ENCODE results near the gene VAT1L. TPM values are rescaled to one million over a fixed set of nuclear protein-coding genes. Genes with fewer than 3 reads are reported as not detected.

VAT1L gene
- total RNA-seq, 1 experiment from 2014 or later: not detected

DNA sequence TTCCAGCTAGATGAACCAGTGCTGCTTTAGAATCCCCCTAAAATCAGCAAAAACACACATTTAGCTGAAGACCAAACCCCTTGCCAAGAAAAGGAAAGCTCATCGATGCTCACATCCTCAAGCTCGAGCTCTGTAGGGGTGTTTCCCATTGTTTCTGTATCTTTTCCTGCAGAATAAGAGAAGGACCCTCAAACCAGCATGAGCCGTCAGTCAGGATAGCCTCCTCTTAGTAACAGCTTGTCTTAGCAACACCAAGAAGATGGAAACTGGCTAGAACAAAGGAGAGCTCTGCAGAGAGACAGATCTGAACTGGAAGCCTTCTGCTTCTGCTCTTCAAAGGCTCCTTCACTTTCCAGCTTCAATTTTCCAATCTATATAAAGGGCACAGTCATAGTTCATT, 32.0 kb downstream of the VAT1L start:
- peaks cover 71% of the 10 kb centered on the region for H3K27me3 Mint-ChIP-seq (ENCODE audit: unreplicated experiment)
- intact Hi-C loops (cut with micrococcal nuclease; ENCODE audit: unreplicated experiment): no loop called here
- DNase-seq: no peak
- CTCF ChIA-PET: no interaction called here
- TF ChIP-seq, protein P1, sequence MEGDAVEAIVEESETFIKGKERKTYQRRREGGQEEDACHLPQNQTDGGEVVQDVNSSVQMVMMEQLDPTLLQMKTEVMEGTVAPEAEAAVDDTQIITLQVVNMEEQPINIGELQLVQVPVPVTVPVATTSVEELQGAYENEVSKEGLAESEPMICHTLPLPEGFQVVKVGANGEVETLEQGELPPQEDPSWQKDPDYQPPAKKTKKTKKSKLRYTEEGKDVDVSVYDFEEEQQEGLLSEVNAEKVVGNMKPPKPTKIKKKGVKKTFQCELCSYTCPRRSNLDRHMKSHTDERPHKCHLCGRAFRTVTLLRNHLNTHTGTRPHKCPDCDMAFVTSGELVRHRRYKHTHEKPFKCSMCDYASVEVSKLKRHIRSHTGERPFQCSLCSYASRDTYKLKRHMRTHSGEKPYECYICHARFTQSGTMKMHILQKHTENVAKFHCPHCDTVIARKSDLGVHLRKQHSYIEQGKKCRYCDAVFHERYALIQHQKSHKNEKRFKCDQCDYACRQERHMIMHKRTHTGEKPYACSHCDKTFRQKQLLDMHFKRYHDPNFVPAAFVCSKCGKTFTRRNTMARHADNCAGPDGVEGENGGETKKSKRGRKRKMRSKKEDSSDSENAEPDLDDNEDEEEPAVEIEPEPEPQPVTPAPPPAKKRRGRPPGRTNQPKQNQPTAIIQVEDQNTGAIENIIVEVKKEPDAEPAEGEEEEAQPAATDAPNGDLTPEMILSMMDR (IDR thresholded peaks at IDR 0.05; ENCODE audit: unreplicated experiment): no peak
- no peak overlapping the region for H3K4me3 Mint-ChIP-seq (ENCODE audit: low read depth, unreplicated experiment)
- no peaks in the 10 kb centered on the region for H3K36me3 Mint-ChIP-seq (ENCODE audit: insufficient read depth, unreplicated experiment)
- no peaks in the 10 kb centered on the region for H3K4me1 Mint-ChIP-seq (ENCODE audit: low read depth, unreplicated experiment)
- H3K9me3 Mint-ChIP-seq (ENCODE audit: low read depth, unreplicated experiment): peaks cover 4% of the 10 kb centered on the region
- no peak overlapping the region for H3K27ac Mint-ChIP-seq (ENCODE audit: unreplicated experiment)
- no TSS peak for BruUV-seq (replicated peaks)

DNA sequence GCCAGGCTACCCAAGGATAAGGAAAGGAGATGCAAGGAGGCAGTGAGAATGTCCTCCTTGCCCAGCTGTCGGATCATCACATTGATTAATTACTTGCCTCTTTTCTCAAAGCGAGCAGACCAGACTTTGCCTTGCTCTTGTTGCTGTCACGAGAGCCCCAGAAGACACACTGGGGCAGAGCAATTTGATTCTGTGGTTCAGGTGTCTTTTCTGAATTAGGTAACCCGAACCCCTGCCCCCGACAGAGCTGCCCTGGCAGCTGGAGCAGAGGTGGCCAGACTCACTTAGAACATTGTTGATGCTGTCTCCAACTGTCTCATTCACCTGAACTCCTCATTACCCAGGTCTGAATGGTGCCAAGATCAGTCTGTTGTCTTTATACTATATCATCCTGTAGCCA, 34.3 kb downstream of the VAT1L start:
- CTCF ChIA-PET: interaction anchor here (0.6 kb wide), 1 partner anchor 87 kb away, joined by 3 read pairs; no protein-coding TSS in a partner anchor
- Mint-ChIP-seq H3K4me3 (ENCODE audit: low read depth, unreplicated experiment) (no peak overlapping the region), H3K27me3 (ENCODE audit: unreplicated experiment) (peaks cover 62% of the 10 kb centered on the region), H3K9me3 (ENCODE audit: low read depth, unreplicated experiment) (peaks cover 4% of the 10 kb centered on the region), H3K27ac (ENCODE audit: unreplicated experiment) (no peak overlapping the region), H3K4me1 (ENCODE audit: low read depth, unreplicated experiment) (no peaks in the 10 kb centered on the region), H3K36me3 (ENCODE audit: insufficient read depth, unreplicated experiment) (no peaks in the 10 kb centered on the region)
- BruUV-seq (replicated peaks): no TSS peak
- intact Hi-C loops (cut with micrococcal nuclease; ENCODE audit: unreplicated experiment): no loop called here
- DNase-seq: no peak
- TF ChIP-seq, protein P1 (IDR thresholded peaks at IDR 0.05; ENCODE audit: unreplicated experiment): no peak

DNA sequence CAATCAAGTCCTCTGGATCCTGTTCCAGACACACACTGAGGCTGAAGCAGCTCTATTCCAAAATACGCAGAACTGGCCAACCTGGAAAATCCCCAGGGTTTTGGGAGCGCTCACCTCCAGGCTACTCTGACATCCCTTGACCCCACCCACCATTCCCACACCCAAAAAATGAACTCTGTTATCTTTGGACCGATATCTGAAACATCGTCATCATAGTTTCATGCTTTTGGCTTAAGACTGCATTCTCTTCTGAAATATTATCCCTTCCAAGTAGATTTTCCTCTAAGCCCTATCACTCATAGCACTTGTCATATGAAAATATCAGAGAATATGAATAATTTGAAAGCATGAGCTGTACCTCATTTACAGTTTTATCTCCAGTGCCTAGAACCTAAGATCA, 34.7 kb downstream of the VAT1L start:
- no peak for DNase-seq
- Mint-ChIP-seq H3K4me3 (ENCODE audit: low read depth, unreplicated experiment) (no peak overlapping the region), H3K9me3 (ENCODE audit: low read depth, unreplicated experiment) (peaks cover 4% of the 10 kb centered on the region), H3K27me3 (ENCODE audit: unreplicated experiment) (peaks cover 61% of the 10 kb centered on the region), H3K27ac (ENCODE audit: unreplicated experiment) (no peak overlapping the region), H3K36me3 (ENCODE audit: insufficient read depth, unreplicated experiment) (no peaks in the 10 kb centered on the region), H3K4me1 (ENCODE audit: low read depth, unreplicated experiment) (no peaks in the 10 kb centered on the region)
- CTCF ChIA-PET: no interaction called here
- intact Hi-C loops (cut with micrococcal nuclease; ENCODE audit: unreplicated experiment): no loop called here
- no TSS peak for BruUV-seq (replicated peaks)
- TF ChIP-seq, protein P1 (IDR thresholded peaks at IDR 0.05; ENCODE audit: unreplicated experiment): no peak

DNA sequence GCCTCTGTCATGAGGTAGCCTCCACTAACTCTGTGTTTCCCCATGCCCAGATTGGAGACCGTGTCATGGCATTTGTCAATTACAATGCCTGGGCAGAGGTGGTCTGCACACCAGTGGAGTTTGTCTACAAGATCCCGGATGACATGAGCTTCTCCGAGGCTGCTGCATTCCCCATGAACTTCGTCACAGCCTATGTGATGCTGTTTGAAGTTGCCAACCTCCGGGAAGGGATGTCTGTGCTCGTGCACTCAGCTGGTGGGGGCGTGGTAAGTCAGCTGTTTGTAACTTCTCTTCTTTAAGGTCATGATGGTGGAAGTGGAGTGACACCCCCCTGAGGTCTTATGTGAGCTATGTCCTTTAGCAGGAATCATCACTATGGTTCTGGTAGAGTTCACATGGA, 36.8 kb downstream of the VAT1L start:
- TF ChIP-seq, protein P1 (IDR thresholded peaks at IDR 0.05; ENCODE audit: unreplicated experiment): no peak
- intact Hi-C loops (cut with micrococcal nuclease; ENCODE audit: unreplicated experiment): no loop called here
- H3K9me3 Mint-ChIP-seq (ENCODE audit: low read depth, unreplicated experiment): peaks cover 4% of the 10 kb centered on the region
- H3K4me3 Mint-ChIP-seq (ENCODE audit: low read depth, unreplicated experiment): no peak overlapping the region
- H3K36me3 Mint-ChIP-seq (ENCODE audit: insufficient read depth, unreplicated experiment): no peaks in the 10 kb centered on the region
- peaks cover 50% of the 10 kb centered on the region for H3K27me3 Mint-ChIP-seq (ENCODE audit: unreplicated experiment)
- CTCF ChIA-PET: no interaction called here
- BruUV-seq (replicated peaks): no TSS peak
- no peaks in the 10 kb centered on the region for H3K4me1 Mint-ChIP-seq (ENCODE audit: low read depth, unreplicated experiment)
- no peak for DNase-seq
- no peak overlapping the region for H3K27ac Mint-ChIP-seq (ENCODE audit: unreplicated experiment)
